ENCODE data around the gene HORMAD2.

Gene HORMAD2

GRCh38 chr22:30113494-30113893 lies 33.2 kb downstream of the HORMAD2 start:
- DNase-seq = no peak

- DNase-seq = no peak
Observed at GRCh38 chr22:30114361-30114760, 34.1 kb downstream of the HORMAD2 start.

GRCh38 chr22:30115705-30116104 lies 35.4 kb downstream of the HORMAD2 start:
- DNase-seq = no peak

- DNase-seq = no peak
Observed at GRCh38 chr22:30116362-30117117, 36.3 kb downstream of the HORMAD2 start.

GRCh38 chr22:30117256-30117655 lies 37.0 kb downstream of the HORMAD2 start:
- no peak for DNase-seq

GRCh38 chr22:30118291-30118690 lies 38.0 kb downstream of the HORMAD2 start:
- DNase-seq = no peak

GRCh38 chr22:30121960-30122359 lies 41.7 kb downstream of the HORMAD2 start:
- DNase-seq = no peak

GRCh38 chr22:30123463-30123862 lies 43.2 kb downstream of the HORMAD2 start:
- no peak for DNase-seq

- no peak for DNase-seq
Observed at GRCh38 chr22:30127749-30128166, 47.5 kb downstream of the HORMAD2 start.

GRCh38 chr22:30128511-30128910 lies 48.2 kb downstream of the HORMAD2 start:
- no peak for DNase-seq

GRCh38 chr22:30129636-30130035 lies 49.4 kb downstream of the HORMAD2 start:
- DNase-seq = no peak

- DNase-seq = no peak
Observed at GRCh38 chr22:30132290-30132996, 52.2 kb downstream of the HORMAD2 start.

- DNase-seq = no peak
Observed at GRCh38 chr22:30140414-30140813, 60.1 kb downstream of the HORMAD2 start.

GRCh38 chr22:30143265-30143664 lies 63.0 kb downstream of the HORMAD2 start:
- no peak for DNase-seq

GRCh38 chr22:30144391-30144790 lies 64.1 kb downstream of the HORMAD2 start:
- DNase-seq = no peak

GRCh38 chr22:30150212-30150611 lies 69.9 kb downstream of the HORMAD2 start:
- DNase-seq = no peak

GRCh38 chr22:30158277-30158676 lies 78.0 kb downstream of the HORMAD2 start:
- no peak for DNase-seq

- DNase-seq = no peak
Observed at GRCh38 chr22:30158744-30159500, 78.7 kb downstream of the HORMAD2 start.

GRCh38 chr22:30159561-30160353 lies 79.5 kb downstream of the HORMAD2 start:
- no peak for DNase-seq

GRCh38 chr22:30161051-30161469 lies 80.8 kb downstream of the HORMAD2 start:
- no peak for DNase-seq

GRCh38 chr22:30167296-30167695 lies 87.0 kb downstream of the HORMAD2 start:
- DNase-seq = no peak

- no peak for DNase-seq
Observed at GRCh38 chr22:30167734-30168133, 87.5 kb downstream of the HORMAD2 start.

- peak; percentile 43 for DNase-seq
Observed at GRCh38 chr22:30169002-30169401, 88.7 kb downstream of the HORMAD2 start.
